ENCODE measurements around the gene LRRC47.

The LRRC47 gene

DNA sequence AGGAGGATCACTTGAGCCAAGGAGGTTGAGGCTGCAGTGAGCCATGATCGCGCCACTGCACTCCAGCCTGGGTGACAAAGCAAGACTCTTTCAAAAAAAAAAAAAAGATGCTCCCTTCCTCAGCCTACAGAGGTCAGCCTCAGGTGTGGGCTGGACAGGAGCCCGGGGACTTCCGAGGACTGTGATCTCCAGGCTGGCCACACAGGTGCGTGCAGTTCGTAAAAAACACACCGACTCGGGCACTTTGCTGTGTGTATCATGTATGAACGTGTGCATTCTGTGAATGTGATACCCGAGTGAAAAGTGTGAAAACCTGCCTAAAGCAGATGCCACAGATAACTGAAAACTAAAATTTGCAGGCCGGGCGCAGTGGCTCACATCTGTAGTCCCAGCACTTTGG is 52.5 kb downstream of the LRRC47 start:
- Histone ChIP-seq H3K27ac (replicated peaks) (no peak overlapping the region), H3K27me3 (ENCODE audit: insufficient read depth, poor library complexity, severe bottlenecking) (no peaks in the 10 kb centered on the region), H3K4me3 (replicated peaks; ENCODE audit: insufficient read depth, low read length) (no peak overlapping the region)
- TF ChIP-seq, protein P1, sequence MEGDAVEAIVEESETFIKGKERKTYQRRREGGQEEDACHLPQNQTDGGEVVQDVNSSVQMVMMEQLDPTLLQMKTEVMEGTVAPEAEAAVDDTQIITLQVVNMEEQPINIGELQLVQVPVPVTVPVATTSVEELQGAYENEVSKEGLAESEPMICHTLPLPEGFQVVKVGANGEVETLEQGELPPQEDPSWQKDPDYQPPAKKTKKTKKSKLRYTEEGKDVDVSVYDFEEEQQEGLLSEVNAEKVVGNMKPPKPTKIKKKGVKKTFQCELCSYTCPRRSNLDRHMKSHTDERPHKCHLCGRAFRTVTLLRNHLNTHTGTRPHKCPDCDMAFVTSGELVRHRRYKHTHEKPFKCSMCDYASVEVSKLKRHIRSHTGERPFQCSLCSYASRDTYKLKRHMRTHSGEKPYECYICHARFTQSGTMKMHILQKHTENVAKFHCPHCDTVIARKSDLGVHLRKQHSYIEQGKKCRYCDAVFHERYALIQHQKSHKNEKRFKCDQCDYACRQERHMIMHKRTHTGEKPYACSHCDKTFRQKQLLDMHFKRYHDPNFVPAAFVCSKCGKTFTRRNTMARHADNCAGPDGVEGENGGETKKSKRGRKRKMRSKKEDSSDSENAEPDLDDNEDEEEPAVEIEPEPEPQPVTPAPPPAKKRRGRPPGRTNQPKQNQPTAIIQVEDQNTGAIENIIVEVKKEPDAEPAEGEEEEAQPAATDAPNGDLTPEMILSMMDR (IDR thresholded peaks at IDR 0.05; ENCODE audit: insufficient read depth, low read length) = no peak
- TF ChIP-seq, protein P2, sequence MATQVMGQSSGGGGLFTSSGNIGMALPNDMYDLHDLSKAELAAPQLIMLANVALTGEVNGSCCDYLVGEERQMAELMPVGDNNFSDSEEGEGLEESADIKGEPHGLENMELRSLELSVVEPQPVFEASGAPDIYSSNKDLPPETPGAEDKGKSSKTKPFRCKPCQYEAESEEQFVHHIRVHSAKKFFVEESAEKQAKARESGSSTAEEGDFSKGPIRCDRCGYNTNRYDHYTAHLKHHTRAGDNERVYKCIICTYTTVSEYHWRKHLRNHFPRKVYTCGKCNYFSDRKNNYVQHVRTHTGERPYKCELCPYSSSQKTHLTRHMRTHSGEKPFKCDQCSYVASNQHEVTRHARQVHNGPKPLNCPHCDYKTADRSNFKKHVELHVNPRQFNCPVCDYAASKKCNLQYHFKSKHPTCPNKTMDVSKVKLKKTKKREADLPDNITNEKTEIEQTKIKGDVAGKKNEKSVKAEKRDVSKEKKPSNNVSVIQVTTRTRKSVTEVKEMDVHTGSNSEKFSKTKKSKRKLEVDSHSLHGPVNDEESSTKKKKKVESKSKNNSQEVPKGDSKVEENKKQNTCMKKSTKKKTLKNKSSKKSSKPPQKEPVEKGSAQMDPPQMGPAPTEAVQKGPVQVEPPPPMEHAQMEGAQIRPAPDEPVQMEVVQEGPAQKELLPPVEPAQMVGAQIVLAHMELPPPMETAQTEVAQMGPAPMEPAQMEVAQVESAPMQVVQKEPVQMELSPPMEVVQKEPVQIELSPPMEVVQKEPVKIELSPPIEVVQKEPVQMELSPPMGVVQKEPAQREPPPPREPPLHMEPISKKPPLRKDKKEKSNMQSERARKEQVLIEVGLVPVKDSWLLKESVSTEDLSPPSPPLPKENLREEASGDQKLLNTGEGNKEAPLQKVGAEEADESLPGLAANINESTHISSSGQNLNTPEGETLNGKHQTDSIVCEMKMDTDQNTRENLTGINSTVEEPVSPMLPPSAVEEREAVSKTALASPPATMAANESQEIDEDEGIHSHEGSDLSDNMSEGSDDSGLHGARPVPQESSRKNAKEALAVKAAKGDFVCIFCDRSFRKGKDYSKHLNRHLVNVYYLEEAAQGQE (IDR thresholded peaks at IDR 0.05; ENCODE audit: insufficient replicate concordance, low read depth) = no peak
- TF ChIP-seq GABPA (IDR thresholded peaks at IDR 0.05; ENCODE audit: low read depth) = no peak
- TF ChIP-seq SPI1 (IDR thresholded peaks at IDR 0.05; ENCODE audit: borderline replicate concordance, low read depth) = no peak
- TF ChIP-seq POLR2AphosphoS5 (IDR thresholded peaks at IDR 0.05; ENCODE audit: low read depth) = no peak
- no peak for DNase-seq (ENCODE audit: low read depth in 1 of 2, low spot score in 1 of 2)

- TF ChIP-seq, protein P1 (IDR thresholded peaks at IDR 0.05; ENCODE audit: insufficient read depth, low read length) = no peak
- no peak for TF ChIP-seq POLR2AphosphoS5 (IDR thresholded peaks at IDR 0.05; ENCODE audit: low read depth)
- TF ChIP-seq GABPA (IDR thresholded peaks at IDR 0.05; ENCODE audit: low read depth) = no peak
- no peak for TF ChIP-seq SPI1 (IDR thresholded peaks at IDR 0.05; ENCODE audit: borderline replicate concordance, low read depth)
- TF ChIP-seq, protein P2 (IDR thresholded peaks at IDR 0.05; ENCODE audit: insufficient replicate concordance, low read depth) = no peak
- Histone ChIP-seq H3K27ac (replicated peaks) (no peak overlapping the region), H3K4me3 (replicated peaks; ENCODE audit: insufficient read depth, low read length) (no peak overlapping the region), H3K27me3 (ENCODE audit: insufficient read depth, poor library complexity, severe bottlenecking) (no peaks in the 10 kb centered on the region)
- DNase-seq (ENCODE audit: low read depth in 1 of 2, low spot score in 1 of 2) = no peak
Observed at GRCh38 chr1:3743421-3743820, 52.9 kb downstream of the LRRC47 start.

DNA sequence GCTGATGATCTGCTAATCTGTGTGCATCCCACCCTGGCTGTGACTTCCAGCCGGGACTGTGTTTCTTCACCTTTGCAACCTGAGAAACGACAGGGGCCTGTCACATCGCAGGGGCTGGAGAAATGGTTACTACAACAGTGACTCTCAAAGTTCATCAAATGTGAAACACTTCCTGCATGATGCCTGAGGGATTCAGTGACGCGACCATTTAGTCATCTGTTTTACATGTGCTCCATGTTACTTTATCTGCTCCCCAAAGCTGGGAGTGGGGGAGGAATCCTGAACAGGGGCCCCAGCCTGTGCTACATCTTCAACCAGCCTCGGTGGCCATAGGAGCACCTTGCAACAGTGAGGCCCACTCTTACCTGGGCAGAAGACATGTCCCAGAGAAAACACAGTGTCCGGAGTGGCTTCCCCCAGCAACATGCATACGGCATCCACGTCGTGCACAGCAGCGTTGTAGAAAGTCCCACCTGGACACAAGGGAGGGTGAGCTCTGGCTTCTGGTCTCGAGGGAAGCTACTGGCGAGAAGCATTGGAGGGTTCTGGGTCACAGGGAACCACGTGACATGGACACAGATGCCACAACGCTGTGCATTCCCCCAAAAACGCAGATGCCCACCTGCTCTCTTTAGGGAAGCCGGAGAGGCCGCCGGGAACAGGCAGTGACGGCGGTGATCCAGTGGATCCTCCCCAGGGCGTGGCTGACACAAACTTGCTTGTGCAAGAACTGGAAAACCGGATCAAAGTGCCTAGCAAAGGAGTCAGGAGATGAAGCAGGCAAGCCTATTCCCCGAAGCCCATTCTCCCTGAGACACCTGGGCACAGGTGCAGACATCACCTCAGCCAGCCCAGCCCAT is 53.6 kb downstream of the LRRC47 start:
- Histone ChIP-seq H3K4me3 (replicated peaks; ENCODE audit: insufficient read depth, low read length) (no peak overlapping the region), H3K27ac (replicated peaks) (no peak overlapping the region), H3K27me3 (ENCODE audit: insufficient read depth, poor library complexity, severe bottlenecking) (no peaks in the 10 kb centered on the region)
- DNase-seq (ENCODE audit: low read depth in 1 of 2, low spot score in 1 of 2) = no peak
- TF ChIP-seq SPI1 (IDR thresholded peaks at IDR 0.05; ENCODE audit: borderline replicate concordance, low read depth) = no peak
- TF ChIP-seq, protein P2 (IDR thresholded peaks at IDR 0.05; ENCODE audit: insufficient replicate concordance, low read depth) = no peak
- TF ChIP-seq, protein P1 (IDR thresholded peaks at IDR 0.05; ENCODE audit: insufficient read depth, low read length) = no peak
- no peak for TF ChIP-seq GABPA (IDR thresholded peaks at IDR 0.05; ENCODE audit: low read depth)
- TF ChIP-seq POLR2AphosphoS5 (IDR thresholded peaks at IDR 0.05; ENCODE audit: low read depth) = no peak

Data from HL-60 (cell line).